Osteocyte (in vitro differentiated cells): ENCODE measurements around the gene PREX1. TPM values are rescaled to one million over a fixed set of nuclear protein-coding genes. Genes with fewer than 3 reads are reported as not detected.

ENCODE experiments used
- DNase-seq: peaks from one replicate; pipeline ENCODE4 v3.0.0; 2021; ENCODE audit warnings: mixed read lengths; ENCODE audit not compliant: unreplicated experiment; ENCODE audit errors: extremely low spot score
- H3K27ac Mint-ChIP-seq: one replicate; pipeline ENCODE4 v1.8.0; 2021; ENCODE audit warnings: mild to moderate bottlenecking, mixed read lengths; ENCODE audit not compliant: unreplicated experiment
- H3K27me3 Mint-ChIP-seq: one replicate; pipeline ENCODE4 v1.8.0; 2021; ENCODE audit warnings: mixed read lengths; ENCODE audit not compliant: unreplicated experiment
- H3K36me3 Mint-ChIP-seq: one replicate; pipeline ENCODE4 v1.8.0; 2021; ENCODE audit warnings: mixed read lengths; ENCODE audit not compliant: unreplicated experiment
- H3K4me1 Mint-ChIP-seq: one replicate; pipeline ENCODE4 v1.8.0; 2021; ENCODE audit warnings: mixed read lengths; ENCODE audit not compliant: unreplicated experiment
- H3K4me3 Mint-ChIP-seq: one replicate; pipeline ENCODE4 v1.8.0; 2021; ENCODE audit warnings: mild to moderate bottlenecking, moderate library complexity, mixed read lengths; ENCODE audit not compliant: unreplicated experiment
- H3K9me3 Mint-ChIP-seq: one replicate; pipeline ENCODE4 v1.8.0; 2021; ENCODE audit warnings: mixed read lengths; ENCODE audit not compliant: unreplicated experiment
- total RNA-seq: library from RNA; stranded (reverse); gene quantifications from 2 replicates; pipeline ENCODE4 v1.2.1, GENCODE V29; 2021
- TF ChIP-seq, protein P1 (sequence below): fragments of 200-600 bp; sonication (generic); IDR thresholded peaks from 2 replicates; pipeline ENCODE4 v1.5.0; 2021; ENCODE audit warnings: antibody characterized with exemption, mild to moderate bottlenecking, moderate library complexity

Gene PREX1
- total RNA-seq, 1 donor from 2014 or later, result 24.2 TPM

DNA sequence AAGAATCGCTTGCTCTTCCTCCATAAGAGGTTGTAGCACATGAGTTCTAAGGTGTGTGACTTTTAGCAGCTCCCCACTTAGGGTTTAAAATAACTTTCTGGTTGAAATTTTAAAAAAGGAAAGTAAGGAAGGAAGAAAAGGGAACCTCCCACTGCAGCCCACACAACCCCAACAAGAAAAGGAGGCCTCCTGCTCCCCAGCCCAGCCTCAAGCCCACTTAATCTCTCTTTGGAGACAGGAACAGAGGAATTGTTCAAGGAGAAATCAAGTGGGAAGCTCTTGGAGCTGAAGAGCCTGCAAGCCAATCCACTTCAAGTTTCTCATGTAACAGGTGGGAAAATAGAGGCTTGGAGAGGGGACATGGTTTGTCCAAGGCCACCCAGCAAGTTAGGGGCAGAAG is 39.1 kb upstream of the PREX1 start:
- H3K36me3 Mint-ChIP-seq, result no peaks in the 10 kb centered on the region
- peaks cover 39% of the 10 kb centered on the region for H3K27me3 Mint-ChIP-seq
- H3K9me3 Mint-ChIP-seq, result no peaks in the 10 kb centered on the region
- H3K27ac Mint-ChIP-seq, result no peak overlapping the region
- TF ChIP-seq, protein P1, sequence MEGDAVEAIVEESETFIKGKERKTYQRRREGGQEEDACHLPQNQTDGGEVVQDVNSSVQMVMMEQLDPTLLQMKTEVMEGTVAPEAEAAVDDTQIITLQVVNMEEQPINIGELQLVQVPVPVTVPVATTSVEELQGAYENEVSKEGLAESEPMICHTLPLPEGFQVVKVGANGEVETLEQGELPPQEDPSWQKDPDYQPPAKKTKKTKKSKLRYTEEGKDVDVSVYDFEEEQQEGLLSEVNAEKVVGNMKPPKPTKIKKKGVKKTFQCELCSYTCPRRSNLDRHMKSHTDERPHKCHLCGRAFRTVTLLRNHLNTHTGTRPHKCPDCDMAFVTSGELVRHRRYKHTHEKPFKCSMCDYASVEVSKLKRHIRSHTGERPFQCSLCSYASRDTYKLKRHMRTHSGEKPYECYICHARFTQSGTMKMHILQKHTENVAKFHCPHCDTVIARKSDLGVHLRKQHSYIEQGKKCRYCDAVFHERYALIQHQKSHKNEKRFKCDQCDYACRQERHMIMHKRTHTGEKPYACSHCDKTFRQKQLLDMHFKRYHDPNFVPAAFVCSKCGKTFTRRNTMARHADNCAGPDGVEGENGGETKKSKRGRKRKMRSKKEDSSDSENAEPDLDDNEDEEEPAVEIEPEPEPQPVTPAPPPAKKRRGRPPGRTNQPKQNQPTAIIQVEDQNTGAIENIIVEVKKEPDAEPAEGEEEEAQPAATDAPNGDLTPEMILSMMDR, result no peak
- H3K4me1 Mint-ChIP-seq, result no peaks in the 10 kb centered on the region
- DNase-seq, result no peak
- H3K4me3 Mint-ChIP-seq, result no peak overlapping the region

DNA sequence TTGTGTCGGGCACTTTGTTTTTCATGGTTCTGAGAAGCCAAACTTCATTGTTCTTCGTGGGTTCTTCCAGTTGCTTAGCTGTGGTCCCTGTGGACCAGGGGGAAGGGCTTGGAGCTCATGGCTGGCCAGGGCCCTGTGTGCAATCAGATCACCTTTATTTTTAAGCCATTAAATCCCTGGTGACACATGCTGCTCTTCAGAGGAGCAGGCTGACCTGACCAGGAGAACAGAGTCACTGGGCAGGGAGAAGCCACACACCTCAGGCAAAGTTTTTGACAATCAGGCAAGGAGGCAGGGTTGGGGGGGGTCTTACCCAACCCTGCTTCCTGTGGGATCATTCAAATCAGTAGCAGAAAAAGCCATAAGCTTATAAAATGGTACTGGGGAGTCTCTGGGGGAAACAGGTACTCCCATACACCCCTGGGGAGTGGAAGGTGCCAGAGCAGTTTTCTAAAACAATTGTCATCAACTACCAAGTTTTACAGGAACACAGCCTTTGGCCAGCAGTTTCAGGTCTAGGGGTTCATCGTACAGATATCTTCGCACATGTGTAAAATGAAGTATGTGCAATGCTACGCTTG is 37.0 kb upstream of the PREX1 start:
- no peak for DNase-seq
- Mint-ChIP-seq H3K36me3 (no peaks in the 10 kb centered on the region), H3K4me1 (no peaks in the 10 kb centered on the region), H3K9me3 (no peaks in the 10 kb centered on the region), H3K27ac (no peak overlapping the region), H3K27me3 (peaks cover 39% of the 10 kb centered on the region), H3K4me3 (no peak overlapping the region)
- TF ChIP-seq, protein P1, result no peak

- peaks cover 39% of the 10 kb centered on the region for H3K27me3 Mint-ChIP-seq
- H3K9me3 Mint-ChIP-seq, result no peaks in the 10 kb centered on the region
- H3K4me1 Mint-ChIP-seq, result no peaks in the 10 kb centered on the region
- H3K4me3 Mint-ChIP-seq, result no peak overlapping the region
- TF ChIP-seq, protein P1, result no peak
- H3K36me3 Mint-ChIP-seq, result no peaks in the 10 kb centered on the region
- DNase-seq, result no peak
- no peak overlapping the region for H3K27ac Mint-ChIP-seq
Measured at GRCh38 chr20:48864254-48864653, 36.5 kb upstream of the PREX1 start.

- DNase-seq, result no peak
- no peaks in the 10 kb centered on the region for H3K36me3 Mint-ChIP-seq
- H3K27ac Mint-ChIP-seq, result no peak overlapping the region
- no peaks in the 10 kb centered on the region for H3K9me3 Mint-ChIP-seq
- TF ChIP-seq, protein P1, result no peak
- no peak overlapping the region for H3K4me3 Mint-ChIP-seq
- no peaks in the 10 kb centered on the region for H3K4me1 Mint-ChIP-seq
- H3K27me3 Mint-ChIP-seq, result peaks cover 32% of the 10 kb centered on the region
Measured at GRCh38 chr20:48862279-48862678, 34.5 kb upstream of the PREX1 start.

GRCh38 chr20:48861444-48861843 is 33.6 kb upstream of the PREX1 start:
- DNase-seq, result no peak
- H3K27me3 Mint-ChIP-seq, result peaks cover 24% of the 10 kb centered on the region
- H3K36me3 Mint-ChIP-seq, result no peaks in the 10 kb centered on the region
- no peak overlapping the region for H3K4me3 Mint-ChIP-seq
- TF ChIP-seq, protein P1, result no peak
- H3K4me1 Mint-ChIP-seq, result peaks cover 3% of the 10 kb centered on the region
- H3K9me3 Mint-ChIP-seq, result no peaks in the 10 kb centered on the region
- no peak overlapping the region for H3K27ac Mint-ChIP-seq
